Prostate gland (tissue), 2 donors: ENCODE results near the gene UIMC1. TPM values are rescaled to one million over a fixed set of nuclear protein-coding genes. Genes with fewer than 3 reads are reported as not detected.

ENCODE experiments used
- DNase-seq: peaks from one replicate; pipeline ENCODE4 v3.0.0-alpha.2; 2019; ENCODE audit warnings: low spot score
- H3K27ac ChIP-seq, 2 donors: fragments of 200-600 bp; sonication (generic); 2 replicates each; pipeline ENCODE4 v1.5.1; 2017 to 2019
- H3K27me3 ChIP-seq: fragments of 200-600 bp; sonication (generic); replicated peaks from 2 replicates; pipeline ENCODE4 v1.5.1; 2019; ENCODE audit not compliant: insufficient read depth
- H3K36me3 ChIP-seq, 2 donors: fragments of 200-600 bp; sonication (generic); 1 replicate in 1 of 2; 2 replicates in 1 of 2; pipeline versions ENCODE4 v1.5.1 to v1.8.1; 2017 to 2019
- H3K4me1 ChIP-seq: fragments of 200-600 bp; sonication (generic); replicated peaks from 2 replicates; pipeline ENCODE4 v1.5.1; 2019
- H3K4me3 ChIP-seq, 2 donors: fragments of 200-600 bp; sonication (generic); 2 replicates each; pipeline ENCODE4 v1.5.1; 2017 to 2019
- H3K9me3 ChIP-seq: fragments of 200-600 bp; sonication (generic); 2 replicates; pipeline ENCODE4 v1.5.1; 2017
- POLR2A ChIP-seq: fragments of 450-650 bp; IDR thresholded peaks from one replicate; pipeline ENCODE4 v1.6.1; 2016; ENCODE audit warnings: antibody characterized with exemption, mild to moderate bottlenecking
- POLR2AphosphoS5 ChIP-seq: sonication (generic); formaldehyde crosslinking; IDR thresholded peaks from one replicate; pipeline ENCODE4 v1.6.1; 2017; ENCODE audit warnings: antibody characterized with exemption
- WGBS: methylation state at CpG from one replicate; pipeline ENCODE4 v1.1.5; 2018; 5-methylcytosine and 5-hydroxymethylcytosine counted together
- intact Hi-C: fragments of 100-400 bp; cut with DNase I; formaldehyde crosslinking; loops from one replicate; pipeline ENCODE4 v1.14.2; 2022
- total RNA-seq, 2 donors: library from RNA; depleted of rRNA; stranded (reverse); fragments of >200 nt; gene quantifications; one replicate each; pipeline ENCODE4 v1.1.0, GENCODE V29; 2016
- TF ChIP-seq, protein P1 (sequence below), 4 experiments: fragments of 200-600 bp in 2 of 4; fragments of 450-650 bp in 2 of 4; sonication (generic) in 2 of 4; IDR thresholded peaks; 1 replicate in 3 of 4; 2 replicates in 1 of 4; pipeline ENCODE4 v1.5.1; 2016 to 2019; ENCODE audit warnings: antibody characterized with exemption in 4 of 4, mild to moderate bottlenecking in 2 of 4, moderate library complexity in 2 of 4

UIMC1 gene
- total RNA-seq, 2 donors from 2014 or later, result 29.3 to 38.3 TPM

DNA sequence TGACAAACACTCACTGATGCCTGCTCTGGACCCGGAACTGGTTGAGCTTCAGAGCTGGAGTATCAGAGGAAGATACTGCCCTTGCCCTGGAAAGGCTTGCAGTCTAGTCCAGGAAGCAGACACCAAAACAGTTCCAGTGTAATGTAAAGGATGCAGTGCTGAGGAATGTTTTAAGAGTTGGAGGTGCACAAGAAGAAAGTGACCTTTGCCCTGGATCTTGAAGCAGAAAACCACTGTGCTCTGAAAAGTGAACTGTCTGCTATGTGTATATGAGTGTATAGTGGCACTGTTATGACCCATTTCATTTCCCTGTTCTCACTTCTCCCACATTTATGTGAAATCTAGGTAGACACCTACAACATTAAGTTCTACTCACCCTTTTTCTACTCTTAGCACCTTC, 18.0 kb upstream of the UIMC1 start:
- Histone ChIP-seq H3K36me3 (no peaks in the 10 kb centered on the region), H3K4me1 (no peaks in the 10 kb centered on the region), H3K27me3 (no peaks in the 10 kb centered on the region), H3K4me3 (no peak overlapping the region), H3K9me3 (no peaks in the 10 kb centered on the region), H3K27ac (no peak overlapping the region)
- no peak for DNase-seq
- intact Hi-C loops, result no loop called here
- TF ChIP-seq POLR2AphosphoS5 (no peak), POLR2A (no peak)
- TF ChIP-seq, protein P1, sequence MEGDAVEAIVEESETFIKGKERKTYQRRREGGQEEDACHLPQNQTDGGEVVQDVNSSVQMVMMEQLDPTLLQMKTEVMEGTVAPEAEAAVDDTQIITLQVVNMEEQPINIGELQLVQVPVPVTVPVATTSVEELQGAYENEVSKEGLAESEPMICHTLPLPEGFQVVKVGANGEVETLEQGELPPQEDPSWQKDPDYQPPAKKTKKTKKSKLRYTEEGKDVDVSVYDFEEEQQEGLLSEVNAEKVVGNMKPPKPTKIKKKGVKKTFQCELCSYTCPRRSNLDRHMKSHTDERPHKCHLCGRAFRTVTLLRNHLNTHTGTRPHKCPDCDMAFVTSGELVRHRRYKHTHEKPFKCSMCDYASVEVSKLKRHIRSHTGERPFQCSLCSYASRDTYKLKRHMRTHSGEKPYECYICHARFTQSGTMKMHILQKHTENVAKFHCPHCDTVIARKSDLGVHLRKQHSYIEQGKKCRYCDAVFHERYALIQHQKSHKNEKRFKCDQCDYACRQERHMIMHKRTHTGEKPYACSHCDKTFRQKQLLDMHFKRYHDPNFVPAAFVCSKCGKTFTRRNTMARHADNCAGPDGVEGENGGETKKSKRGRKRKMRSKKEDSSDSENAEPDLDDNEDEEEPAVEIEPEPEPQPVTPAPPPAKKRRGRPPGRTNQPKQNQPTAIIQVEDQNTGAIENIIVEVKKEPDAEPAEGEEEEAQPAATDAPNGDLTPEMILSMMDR (IDR thresholded peaks at IDR 0.05), result no peak
- WGBS, result 96% methylated on average over 1 of the region's 1 CpG

DNA sequence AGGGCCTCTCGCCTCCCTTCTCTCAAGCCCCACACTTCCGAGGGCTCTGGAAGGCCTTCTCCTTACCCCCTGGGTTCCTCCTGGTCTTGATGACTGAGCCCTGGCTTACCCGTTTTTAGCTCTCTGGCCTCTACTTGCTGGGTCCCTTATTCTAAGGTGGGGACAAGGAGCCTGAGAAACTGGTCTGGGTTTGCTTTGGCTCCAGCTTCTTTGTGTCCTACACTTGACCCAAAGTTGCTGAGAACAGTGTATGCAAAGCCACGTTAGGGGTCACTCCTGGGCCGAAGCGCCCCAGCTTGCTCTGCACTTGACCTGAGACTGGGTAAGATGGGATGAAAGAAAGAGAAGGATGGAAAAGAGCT, 16.7 kb upstream of the UIMC1 start:
- H3K27ac ChIP-seq, result peak overlapping the region; percentile 65 to 66
- H3K4me1 ChIP-seq, result no peaks in the 10 kb centered on the region
- H3K36me3 ChIP-seq, result no peaks in the 10 kb centered on the region
- intact Hi-C loops, result no loop called here
- TF ChIP-seq POLR2AphosphoS5, result no peak
- no peak for TF ChIP-seq POLR2A
- TF ChIP-seq, protein P1 (IDR thresholded peaks at IDR 0.05), result no peak
- DNase-seq, result no peak
- H3K4me3 ChIP-seq, result peak overlapping the region; percentile 53 to 69
- WGBS, result 8% methylated on average over 6 of the region's 6 CpGs
- no peaks in the 10 kb centered on the region for H3K27me3 ChIP-seq
- H3K9me3 ChIP-seq, result no peaks in the 10 kb centered on the region

- peak; percentile 88 for DNase-seq
- no peaks in the 10 kb centered on the region for H3K4me1 ChIP-seq
- peak within 1 kb of the TSS; percentile 53 to 69 for H3K4me3 ChIP-seq
- no peaks in the 10 kb centered on the region for H3K9me3 ChIP-seq
- peak within 1 kb of the TSS; percentile 65 to 66 for H3K27ac ChIP-seq
- H3K36me3 ChIP-seq, result no peaks in the 10 kb centered on the region
- intact Hi-C loops, result no loop called here
- TF ChIP-seq POLR2AphosphoS5, result peak; percentile 77
- TF ChIP-seq, protein P1 (IDR thresholded peaks at IDR 0.05), result peak; percentile 23 to 70 (median 48)
- TF ChIP-seq POLR2A, result peak; percentile 46
- H3K27me3 ChIP-seq, result no peaks in the 10 kb centered on the region
- under 1% methylated on average over 72 of the region's 77 CpGs for WGBS
These were observed 16.1 kb upstream of the UIMC1 start, which contains the start of gene ZNF346 for GRCh38 chr5:177022386-177023302. ZNF346 (plus strand) TSS chr5:177022696; CDS start chr5:177022739, 43 bp downstream.

- WGBS, result 93% methylated on average over 2 of the region's 2 CpGs
- Histone ChIP-seq H3K4me1 (no peaks in the 10 kb centered on the region), H3K27ac (no peak overlapping the region), H3K4me3 (no peak overlapping the region), H3K27me3 (no peaks in the 10 kb centered on the region), H3K9me3 (no peaks in the 10 kb centered on the region), H3K36me3 (no peaks in the 10 kb centered on the region)
- TF ChIP-seq POLR2A, result no peak
- TF ChIP-seq, protein P1 (IDR thresholded peaks at IDR 0.05), result no peak
- TF ChIP-seq POLR2AphosphoS5, result no peak
- intact Hi-C loops, result no loop called here
- DNase-seq, result no peak
These were observed 13.5 kb upstream of the UIMC1 start for GRCh38 chr5:177020033-177020432.

DNA sequence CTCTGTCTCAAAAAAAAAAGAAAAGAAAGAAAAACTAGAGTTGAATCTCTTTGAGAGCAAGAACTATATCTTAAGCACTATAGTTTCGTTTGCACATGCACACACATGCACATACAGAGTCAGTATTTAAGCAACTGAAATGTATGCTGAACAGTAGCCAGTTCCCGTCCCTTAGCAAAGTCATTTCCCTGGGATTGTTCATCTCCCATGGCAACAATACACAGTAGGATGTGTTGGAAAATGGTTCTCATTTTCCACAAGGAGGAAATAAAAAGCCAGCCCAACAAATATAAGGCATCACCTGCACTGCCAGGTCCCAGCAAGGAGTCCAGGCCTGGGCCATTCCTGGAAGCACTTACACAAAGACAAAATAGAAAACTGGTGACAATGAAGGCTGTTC, 11.8 kb upstream of the UIMC1 start:
- no peak for DNase-seq
- no peaks in the 10 kb centered on the region for H3K9me3 ChIP-seq
- no peaks in the 10 kb centered on the region for H3K4me1 ChIP-seq
- H3K4me3 ChIP-seq, result no peak overlapping the region
- H3K27ac ChIP-seq, result no peak overlapping the region
- WGBS, result 89% methylated on average over 2 of the region's 2 CpGs
- intact Hi-C loops, result no loop called here
- TF ChIP-seq, protein P1 (IDR thresholded peaks at IDR 0.05), result no peak
- TF ChIP-seq POLR2A (no peak), POLR2AphosphoS5 (no peak)
- no peaks in the 10 kb centered on the region for H3K27me3 ChIP-seq
- H3K36me3 ChIP-seq, result no peaks in the 10 kb centered on the region
